Mucosa of stomach (tissue), 1 donor: ENCODE data around the gene WHRN.

ENCODE experiments used
- H3K27me3 ChIP-seq: one replicate; pipeline ENCODE4 v1.7.0; 2013; ENCODE audit warnings: mild to moderate bottlenecking, low read length; ENCODE audit not compliant: control insufficient read depth, insufficient read depth
- H3K36me3 ChIP-seq: one replicate; pipeline ENCODE4 v1.7.0; 2013; ENCODE audit warnings: low read length; ENCODE audit not compliant: control insufficient read depth, insufficient read depth
- H3K4me1 ChIP-seq: one replicate; pipeline ENCODE4 v1.7.0; 2013; ENCODE audit warnings: mild to moderate bottlenecking, low read length; ENCODE audit not compliant: control insufficient read depth, insufficient read depth
- H3K4me3 ChIP-seq: one replicate; pipeline ENCODE4 v1.7.0; 2013; ENCODE audit warnings: low read length
- H3K9ac ChIP-seq: one replicate; pipeline ENCODE4 v1.7.0; 2013; ENCODE audit warnings: mild to moderate bottlenecking, low read length, moderate library complexity
- H3K9me3 ChIP-seq: one replicate; pipeline ENCODE4 v1.7.0; 2013; ENCODE audit warnings: mild to moderate bottlenecking, low read length, moderate library complexity; ENCODE audit not compliant: control insufficient read depth
- donor health status: Pancreatic carcinoma.

WHRN gene

GRCh38 chr9:114418053-114418452 lies 87.2 kb downstream of the WHRN start:
- H3K36me3 ChIP-seq = no peaks in the 10 kb centered on the region
- no peak overlapping the region for H3K9ac ChIP-seq
- H3K27me3 ChIP-seq = no peaks in the 10 kb centered on the region
- H3K4me3 ChIP-seq = no peak overlapping the region
- H3K4me1 ChIP-seq = no peaks in the 10 kb centered on the region
- H3K9me3 ChIP-seq = no peaks in the 10 kb centered on the region

DNA sequence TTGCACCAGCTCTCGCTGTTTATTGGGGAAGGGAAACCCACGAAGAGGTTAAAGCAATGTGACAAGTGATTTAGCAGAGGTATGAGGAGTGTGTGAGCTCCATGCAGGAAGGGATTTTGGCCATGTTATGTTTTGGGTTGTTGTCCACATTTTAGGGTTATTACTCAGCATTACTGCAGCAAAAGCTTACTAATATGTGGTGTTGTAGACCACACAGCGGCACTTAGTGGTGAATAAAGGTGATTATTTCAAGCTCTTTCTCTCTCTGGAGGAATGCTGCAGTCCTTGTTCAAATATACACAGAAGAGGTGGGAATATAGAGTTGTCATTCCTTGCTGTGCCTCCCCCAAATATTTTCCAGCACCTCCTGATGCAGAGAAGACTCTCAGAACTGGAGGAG lies 87.8 kb downstream of the WHRN start:
- Histone ChIP-seq H3K4me1 (no peaks in the 10 kb centered on the region), H3K9ac (no peak overlapping the region), H3K9me3 (no peaks in the 10 kb centered on the region), H3K27me3 (no peaks in the 10 kb centered on the region), H3K36me3 (no peaks in the 10 kb centered on the region), H3K4me3 (no peak overlapping the region)

DNA sequence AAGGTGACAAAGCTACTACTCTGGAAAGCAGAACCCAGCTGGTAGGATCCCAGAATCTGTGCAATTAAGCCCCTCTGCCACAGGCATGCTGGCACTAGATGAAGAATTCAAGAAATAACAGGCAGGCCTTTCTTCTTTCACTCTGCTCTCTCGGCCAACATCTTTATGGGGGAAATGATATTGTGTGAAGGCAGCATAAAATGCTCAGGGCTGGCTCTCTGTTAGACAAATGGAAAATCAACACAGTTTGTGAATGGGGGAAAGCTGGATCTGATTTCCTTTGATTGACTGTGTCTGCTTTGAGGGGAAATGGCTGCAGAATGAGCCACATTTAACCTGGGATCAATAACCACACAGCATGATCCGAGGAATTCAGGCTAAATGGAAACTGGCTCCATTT lies 88.4 kb downstream of the WHRN start:
- H3K4me3 ChIP-seq = no peak overlapping the region
- no peak overlapping the region for H3K9ac ChIP-seq
- H3K36me3 ChIP-seq = no peaks in the 10 kb centered on the region
- no peaks in the 10 kb centered on the region for H3K4me1 ChIP-seq
- H3K27me3 ChIP-seq = no peaks in the 10 kb centered on the region
- H3K9me3 ChIP-seq = no peaks in the 10 kb centered on the region

DNA sequence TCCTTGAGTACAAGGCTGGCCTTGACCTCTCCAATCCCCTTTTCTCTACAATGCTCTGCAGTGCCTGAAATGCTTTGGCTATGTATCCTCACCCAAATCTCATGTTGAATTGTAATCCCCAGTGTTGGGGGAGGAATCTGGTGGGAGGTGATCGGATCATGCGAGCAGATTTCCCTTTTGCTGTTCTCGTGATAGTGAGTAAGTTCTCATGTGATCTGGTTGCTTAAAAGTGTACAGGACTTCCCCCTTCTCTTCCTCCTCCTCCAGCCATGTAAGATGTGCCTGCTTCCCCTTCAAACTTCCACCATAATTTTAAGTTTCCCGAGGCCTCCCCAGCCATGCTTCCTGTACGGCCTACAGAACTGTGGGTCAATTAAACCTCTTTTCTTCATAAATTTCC lies 89.0 kb downstream of the WHRN start:
- Histone ChIP-seq H3K36me3 (no peaks in the 10 kb centered on the region), H3K4me3 (no peak overlapping the region), H3K4me1 (no peaks in the 10 kb centered on the region), H3K9ac (no peak overlapping the region), H3K27me3 (no peaks in the 10 kb centered on the region), H3K9me3 (no peaks in the 10 kb centered on the region)

DNA sequence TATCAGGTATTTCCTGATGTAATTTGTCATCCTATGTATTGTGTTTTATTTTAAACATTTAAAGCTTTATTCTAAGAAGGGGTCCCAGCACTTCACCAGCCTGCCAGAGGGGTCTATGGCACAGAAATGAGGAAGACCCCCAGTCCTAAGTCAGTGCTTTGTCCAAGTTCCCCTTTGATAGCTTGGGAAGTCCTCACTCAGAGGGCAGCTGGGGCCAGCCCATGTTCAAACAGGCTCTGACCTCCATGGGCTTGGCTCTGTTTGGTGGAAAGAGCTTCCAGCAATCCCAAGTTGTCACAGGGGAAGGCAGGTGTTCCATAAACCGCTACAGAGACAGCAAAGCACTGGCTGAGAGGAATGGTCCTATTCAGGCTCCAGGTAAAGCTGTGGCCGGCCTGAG lies 90.9 kb downstream of the WHRN start:
- no peak overlapping the region for H3K4me3 ChIP-seq
- H3K4me1 ChIP-seq = no peaks in the 10 kb centered on the region
- H3K9me3 ChIP-seq = no peaks in the 10 kb centered on the region
- H3K9ac ChIP-seq = no peak overlapping the region
- H3K27me3 ChIP-seq = no peaks in the 10 kb centered on the region
- no peaks in the 10 kb centered on the region for H3K36me3 ChIP-seq

DNA sequence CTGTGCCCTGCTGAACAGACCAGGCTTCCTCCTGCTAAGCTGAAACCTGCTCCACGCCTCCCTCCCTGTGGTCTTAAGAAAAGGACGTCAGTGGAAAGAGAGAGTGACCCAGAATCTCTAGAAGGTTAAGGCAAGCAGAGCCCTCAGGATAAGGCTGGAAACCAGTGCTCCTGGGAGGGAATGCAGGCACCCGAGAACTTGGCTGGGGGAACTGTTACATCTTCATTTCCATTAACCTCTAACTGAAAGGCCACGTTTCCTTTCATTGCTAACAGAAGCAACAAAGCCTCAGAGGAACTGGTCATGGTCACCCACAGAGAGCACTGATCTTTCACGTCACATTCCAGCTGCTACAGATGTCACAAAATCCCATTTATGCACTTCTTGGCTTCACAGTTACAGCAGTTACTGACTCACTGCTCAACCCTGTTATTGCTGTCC lies 91.4 kb downstream of the WHRN start:
- H3K27me3 ChIP-seq = no peaks in the 10 kb centered on the region
- no peak overlapping the region for H3K9ac ChIP-seq
- no peak overlapping the region for H3K4me3 ChIP-seq
- no peaks in the 10 kb centered on the region for H3K36me3 ChIP-seq
- no peaks in the 10 kb centered on the region for H3K4me1 ChIP-seq
- H3K9me3 ChIP-seq = no peaks in the 10 kb centered on the region

DNA sequence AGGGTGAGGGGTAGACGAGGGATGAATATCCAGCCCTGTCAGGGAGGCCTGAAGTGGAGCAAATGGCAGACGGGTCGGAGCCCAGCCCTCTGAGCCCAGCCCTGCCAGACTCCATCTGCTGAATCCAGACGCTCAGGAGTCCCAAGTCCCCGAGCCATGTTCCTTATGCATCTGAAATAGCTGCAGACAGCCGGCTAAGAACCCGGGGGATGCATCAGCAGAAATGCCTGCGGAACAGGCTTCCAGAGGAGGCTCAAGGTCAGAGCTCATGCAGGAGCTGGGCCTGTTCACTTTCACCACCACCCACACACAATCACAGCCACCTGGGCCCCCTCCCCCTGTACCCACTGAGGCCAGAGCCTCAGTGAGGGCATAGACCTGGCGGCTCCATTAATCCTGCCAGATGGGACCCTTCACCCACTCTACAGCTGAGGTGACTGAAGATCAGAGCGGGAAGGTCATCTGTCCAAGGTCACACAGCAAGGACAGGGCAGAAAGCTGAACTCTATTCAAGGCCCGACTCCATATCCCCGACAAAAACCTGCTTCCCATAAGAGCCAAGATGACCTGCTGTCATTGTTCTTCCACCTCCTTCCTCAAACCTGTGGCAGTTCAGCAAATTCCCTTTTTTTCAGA lies 93.1 kb downstream of the WHRN start:
- no peaks in the 10 kb centered on the region for H3K9me3 ChIP-seq
- H3K36me3 ChIP-seq = no peaks in the 10 kb centered on the region
- no peak overlapping the region for H3K9ac ChIP-seq
- no peak overlapping the region for H3K4me3 ChIP-seq
- H3K4me1 ChIP-seq = no peaks in the 10 kb centered on the region
- H3K27me3 ChIP-seq = no peaks in the 10 kb centered on the region

DNA sequence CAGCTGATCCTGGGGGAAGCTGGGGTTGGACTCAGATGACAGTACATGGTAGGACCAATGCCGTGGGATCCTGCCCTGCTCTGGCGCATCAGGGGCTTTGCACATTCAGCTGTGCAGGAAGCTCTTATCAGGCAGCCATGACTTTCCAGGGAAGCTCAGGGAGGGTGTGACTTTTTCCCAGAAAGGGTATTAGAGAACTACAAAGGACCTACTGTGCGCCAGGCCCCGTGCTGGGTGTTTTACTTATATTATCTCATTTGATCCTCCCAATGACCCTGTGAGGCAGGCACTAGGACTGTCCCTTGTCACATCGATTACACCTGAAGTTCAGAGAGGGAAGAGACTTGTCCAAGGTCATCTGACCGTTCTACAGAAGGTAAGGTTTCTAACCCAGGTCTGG lies 93.8 kb downstream of the WHRN start:
- no peaks in the 10 kb centered on the region for H3K27me3 ChIP-seq
- H3K36me3 ChIP-seq = no peaks in the 10 kb centered on the region
- no peaks in the 10 kb centered on the region for H3K4me1 ChIP-seq
- H3K9ac ChIP-seq = no peak overlapping the region
- no peaks in the 10 kb centered on the region for H3K9me3 ChIP-seq
- H3K4me3 ChIP-seq = no peak overlapping the region

DNA sequence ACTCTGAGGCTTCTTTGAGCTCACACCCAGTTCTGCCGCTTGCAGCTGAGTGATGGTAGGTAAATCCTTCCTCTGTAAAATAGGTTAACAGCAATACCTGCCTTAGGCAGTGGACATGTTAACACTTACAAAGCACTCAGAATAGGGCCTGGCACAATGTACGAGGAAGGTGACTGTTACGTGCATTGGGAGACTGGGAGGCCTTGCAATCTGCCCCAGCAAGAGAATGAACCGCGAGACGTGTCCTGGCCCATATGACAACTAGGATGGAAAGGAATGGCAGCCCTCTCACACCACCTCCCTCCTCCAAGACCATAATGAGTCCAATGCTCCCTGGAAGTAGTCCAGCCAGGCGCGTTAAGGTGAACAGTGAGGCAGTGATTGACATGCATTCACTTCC lies 94.4 kb downstream of the WHRN start:
- Histone ChIP-seq H3K9me3 (no peaks in the 10 kb centered on the region), H3K36me3 (no peaks in the 10 kb centered on the region), H3K27me3 (no peaks in the 10 kb centered on the region), H3K9ac (no peak overlapping the region), H3K4me3 (no peak overlapping the region), H3K4me1 (no peaks in the 10 kb centered on the region)

DNA sequence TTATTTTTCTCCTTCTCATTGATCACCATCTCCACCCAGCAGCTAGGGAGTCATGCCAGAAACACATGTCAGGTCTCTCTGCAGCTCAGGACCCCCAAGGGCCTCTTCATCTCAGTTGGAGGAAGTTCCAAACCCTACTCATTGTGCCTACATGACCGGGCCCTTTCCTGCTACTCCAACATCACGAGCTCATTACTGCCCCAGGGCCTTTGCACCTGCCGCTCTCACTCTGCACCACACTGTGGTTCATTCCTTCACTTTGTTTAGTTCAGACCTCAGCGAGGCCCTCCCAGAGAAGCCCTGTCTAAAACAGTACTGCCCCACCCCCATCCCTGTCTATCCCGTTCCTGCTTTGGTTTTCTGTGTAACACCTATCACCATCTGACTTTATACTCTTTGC lies 95.4 kb downstream of the WHRN start:
- Histone ChIP-seq H3K27me3 (no peaks in the 10 kb centered on the region), H3K4me3 (no peak overlapping the region), H3K9ac (no peak overlapping the region), H3K4me1 (no peaks in the 10 kb centered on the region), H3K9me3 (no peaks in the 10 kb centered on the region), H3K36me3 (no peaks in the 10 kb centered on the region)

- Histone ChIP-seq H3K9me3 (no peaks in the 10 kb centered on the region), H3K36me3 (no peaks in the 10 kb centered on the region), H3K4me1 (no peaks in the 10 kb centered on the region), H3K27me3 (no peaks in the 10 kb centered on the region), H3K4me3 (no peak overlapping the region), H3K9ac (no peak overlapping the region)
Measured at GRCh38 chr9:114409103-114409780, 96.0 kb downstream of the WHRN start.

DNA sequence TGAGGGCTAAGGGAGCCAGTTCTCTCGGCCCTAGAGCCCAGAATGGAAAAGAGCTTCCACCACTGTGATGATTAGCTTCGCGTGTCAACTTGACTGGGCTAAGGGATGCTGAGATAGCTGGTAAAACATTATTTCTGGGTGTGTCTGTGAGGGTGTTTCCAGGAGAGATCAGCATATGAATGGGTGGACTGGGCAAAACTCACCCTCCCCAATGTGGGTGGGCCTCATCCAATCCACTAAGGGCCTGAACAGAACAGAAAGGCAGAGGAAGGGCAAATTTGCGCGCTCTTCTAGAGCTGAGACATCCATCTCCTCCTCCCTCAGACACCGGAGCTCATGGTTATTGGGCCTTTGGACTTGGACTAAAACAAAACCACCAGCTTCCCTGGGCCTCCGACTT lies 96.6 kb downstream of the WHRN start:
- Histone ChIP-seq H3K36me3 (no peaks in the 10 kb centered on the region), H3K9me3 (no peaks in the 10 kb centered on the region), H3K4me3 (no peak overlapping the region), H3K27me3 (no peaks in the 10 kb centered on the region), H3K9ac (no peak overlapping the region), H3K4me1 (no peaks in the 10 kb centered on the region)

DNA sequence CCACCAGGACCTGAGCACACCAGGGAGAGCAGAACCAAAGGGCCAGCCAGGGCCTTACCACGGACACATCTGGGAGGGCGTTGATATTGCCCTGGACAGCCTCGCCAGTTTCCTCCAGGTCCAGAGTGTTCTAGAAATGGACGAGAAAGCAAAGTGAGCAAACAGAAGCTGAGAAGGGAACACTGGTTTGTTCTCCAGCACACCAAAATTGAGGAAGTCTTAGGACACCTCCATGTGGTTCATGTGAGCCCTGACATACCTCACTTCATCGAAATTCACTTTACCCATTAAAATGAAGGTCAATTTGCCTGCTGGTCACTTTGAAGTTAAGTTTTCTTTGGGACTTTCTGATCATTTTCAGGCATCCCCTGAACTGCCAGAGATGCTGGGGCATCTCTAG lies 97.4 kb downstream of the WHRN start:
- H3K4me3 ChIP-seq = no peak overlapping the region
- no peak overlapping the region for H3K9ac ChIP-seq
- H3K36me3 ChIP-seq = no peaks in the 10 kb centered on the region
- H3K9me3 ChIP-seq = no peaks in the 10 kb centered on the region
- H3K4me1 ChIP-seq = no peaks in the 10 kb centered on the region
- no peaks in the 10 kb centered on the region for H3K27me3 ChIP-seq
